ENCODE results near the gene GRWD1. TPM values are rescaled to one million over a fixed set of nuclear protein-coding genes. Genes with fewer than 3 reads are reported as not detected.

The GRWD1 gene
- total RNA-seq, 2 donors from 2014 or later: 17.5 to 38.3 TPM

GRCh38 chr19:48498595-48499311, 53.0 kb downstream of the GRWD1 start:
- no peaks in the 10 kb centered on the region for H3K27me3 ChIP-seq (replicated peaks; ENCODE audit: insufficient read depth)
- peak overlapping the region; percentile 21 for H3K4me3 ChIP-seq

DNA sequence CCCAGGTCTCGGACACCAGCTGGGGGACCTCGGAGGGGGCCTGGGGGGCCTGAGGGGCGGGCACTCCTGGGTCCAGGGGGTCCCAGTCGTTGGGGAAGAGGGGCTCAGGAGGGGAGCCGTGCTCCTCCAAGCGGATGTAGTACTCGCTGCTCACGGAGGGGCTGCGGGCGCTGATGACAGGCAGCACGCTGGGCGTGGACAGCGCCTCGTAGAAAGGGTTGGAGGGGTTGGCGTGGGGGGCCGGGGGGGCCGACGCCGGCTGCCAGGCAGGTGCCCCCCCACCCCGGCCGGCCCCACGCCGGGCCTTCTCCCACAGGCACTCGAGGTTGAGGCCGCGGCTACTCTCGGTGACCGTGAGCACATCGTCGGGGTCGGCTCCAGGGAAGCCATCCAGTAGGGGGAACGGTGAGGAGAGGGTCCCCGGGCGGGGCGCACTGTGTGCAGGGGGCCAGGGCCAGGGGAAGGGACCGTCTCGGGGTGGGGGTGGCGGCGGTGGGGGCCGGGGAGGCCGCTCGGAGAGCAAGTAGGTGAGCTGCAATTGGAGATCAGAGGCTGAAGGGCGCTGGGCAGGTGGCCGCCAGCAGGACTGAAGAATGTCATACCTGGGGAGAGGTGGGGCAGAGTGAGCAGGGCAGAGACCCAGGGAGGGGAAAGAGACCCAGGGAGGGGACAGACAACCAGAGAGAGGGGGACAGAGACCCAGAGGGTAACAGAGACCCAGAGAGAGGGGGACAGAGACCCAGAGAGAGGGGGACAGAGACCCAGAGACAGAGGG, 53.7 kb downstream of the GRWD1 start:
- DNase-seq (ENCODE audit: low spot score) (no peak), ATAC-seq (ENCODE audit: insufficient number of reproducible peaks, low FRiP score, low read depth) (no peak)
- H3K9me3 ChIP-seq: no peaks in the 10 kb centered on the region
- no peaks in the 10 kb centered on the region for H3K27me3 ChIP-seq (replicated peaks; ENCODE audit: insufficient read depth)
- no peak for TF ChIP-seq CTCF (IDR thresholded peaks at IDR 0.05)
- H3K36me3 ChIP-seq: no peaks in the 10 kb centered on the region
- peaks cover 0 to 1% of the 10 kb centered on the region in 2 donors for H3K4me1 ChIP-seq (ENCODE audit: control insufficient read depth in 1 of 2, low read depth in 2 of 2)
- peak overlapping the region; percentile 21 for H3K4me3 ChIP-seq
- no peak overlapping the region for H3K27ac ChIP-seq

More at GRCh38 chr19:48498595-48499311, 53.0 kb downstream of the GRWD1 start:
- Histone ChIP-seq H3K36me3 (no peaks in the 10 kb centered on the region), H3K27ac (no peak overlapping the region), H3K4me1 (ENCODE audit: control insufficient read depth in 1 of 2, low read depth in 2 of 2) (peaks cover 0 to 6% of the 10 kb centered on the region in 2 donors), H3K9me3 (no peaks in the 10 kb centered on the region)
- no peak for TF ChIP-seq CTCF (IDR thresholded peaks at IDR 0.05)
- ATAC-seq (ENCODE audit: insufficient number of reproducible peaks, low FRiP score, low read depth) (no peak), DNase-seq (ENCODE audit: low spot score) (no peak)

DNA sequence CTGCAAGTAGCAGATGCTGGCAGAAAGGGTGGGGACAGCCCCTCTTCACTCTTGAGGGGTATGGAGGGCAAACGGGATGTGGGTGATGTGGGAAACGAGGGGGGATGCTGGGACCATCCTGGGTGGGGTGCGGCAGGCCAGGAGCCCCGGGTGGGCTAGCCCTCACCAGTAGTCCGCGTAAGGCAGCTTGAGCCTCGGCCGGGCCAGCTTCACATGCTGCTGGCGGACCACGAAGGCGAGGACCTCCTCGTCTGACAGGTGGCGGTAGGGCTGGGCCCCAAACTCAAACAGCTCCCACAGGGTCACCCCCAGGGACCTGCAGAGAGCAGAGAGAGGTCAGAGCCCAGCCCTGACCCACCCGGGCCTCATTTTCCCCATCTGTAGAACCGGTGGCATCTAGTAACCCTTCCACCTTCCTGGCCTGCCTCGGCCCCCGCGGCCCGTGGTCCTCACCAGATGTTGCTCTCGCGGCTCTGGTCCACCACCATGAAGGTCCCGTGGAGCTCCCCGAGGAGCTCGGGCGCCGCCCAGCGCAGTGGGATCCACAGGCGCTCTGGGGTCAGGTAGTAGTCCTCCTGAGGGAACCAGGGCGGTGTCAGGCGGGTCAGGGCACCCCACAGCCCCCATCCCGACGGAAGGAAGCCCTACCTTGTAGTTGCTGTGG, 55.2 kb downstream of the GRWD1 start:
- no peak for TF ChIP-seq CTCF (IDR thresholded peaks at IDR 0.05)
- Histone ChIP-seq H3K27me3 (replicated peaks; ENCODE audit: insufficient read depth) (no peaks in the 10 kb centered on the region), H3K4me1 (ENCODE audit: control insufficient read depth in 1 of 2, low read depth in 2 of 2) (no peaks in the 10 kb centered on the region), H3K9me3 (no peaks in the 10 kb centered on the region), H3K27ac (no peak overlapping the region), H3K4me3 (no peak overlapping the region), H3K36me3 (no peaks in the 10 kb centered on the region)
- ATAC-seq (ENCODE audit: insufficient number of reproducible peaks, low FRiP score, low read depth) (no peak), DNase-seq (ENCODE audit: low spot score) (no peak)

DNA sequence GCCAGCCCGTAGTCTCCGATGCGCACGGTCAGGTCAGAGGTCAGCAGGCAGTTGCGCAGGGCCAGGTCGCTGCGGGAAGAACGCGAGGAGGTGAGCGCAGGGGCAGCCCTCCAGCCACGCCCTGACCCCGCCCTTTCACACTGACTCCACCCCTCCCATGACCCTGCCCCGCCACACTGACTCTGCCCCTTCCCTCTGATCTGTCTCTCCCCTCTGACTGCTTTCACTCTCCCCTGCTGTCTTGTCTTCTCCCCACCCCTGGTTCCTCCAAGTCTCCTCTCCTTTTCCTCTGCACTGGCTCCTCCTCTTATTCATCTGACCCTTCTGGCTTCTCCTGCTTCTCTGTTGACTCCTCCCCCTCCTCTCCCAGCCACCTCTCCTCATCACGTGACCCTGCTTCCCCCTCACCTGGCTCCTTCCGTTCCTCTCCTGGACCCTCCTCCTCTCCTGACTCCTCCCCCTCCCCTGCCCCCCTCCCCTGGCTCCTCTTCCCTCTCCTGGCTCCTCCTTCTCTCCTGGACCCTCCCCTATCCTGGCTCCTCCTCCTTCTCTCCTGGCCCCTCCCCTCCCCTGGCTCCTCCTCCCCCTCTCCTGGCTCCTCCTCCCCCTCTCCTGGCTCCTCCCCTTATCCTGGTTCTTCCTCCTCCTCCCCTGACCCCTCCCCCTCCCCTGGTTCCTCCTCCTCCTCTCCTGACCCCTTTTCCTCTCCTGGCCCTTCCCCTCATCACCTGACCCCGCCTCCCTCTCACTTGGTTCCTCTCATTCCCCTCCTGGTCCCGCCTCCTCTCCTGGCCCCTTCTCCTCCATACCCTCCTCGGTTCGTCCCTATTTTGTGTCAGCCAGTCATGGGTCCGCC, 55.9 kb downstream of the GRWD1 start:
- no peak for DNase-seq (ENCODE audit: low spot score)
- Histone ChIP-seq H3K27ac (no peak overlapping the region), H3K27me3 (replicated peaks; ENCODE audit: insufficient read depth) (no peaks in the 10 kb centered on the region), H3K9me3 (no peaks in the 10 kb centered on the region), H3K4me3 (peak overlapping the region; percentile 21), H3K36me3 (no peaks in the 10 kb centered on the region), H3K4me1 (ENCODE audit: control insufficient read depth in 1 of 2, low read depth in 2 of 2) (no peaks in the 10 kb centered on the region)
- no peak for ATAC-seq (ENCODE audit: insufficient number of reproducible peaks, low FRiP score, low read depth)
- TF ChIP-seq CTCF (IDR thresholded peaks at IDR 0.05): no peak
